PC-3 (cell line): ENCODE data around the gene USP20.

ENCODE experiments used
- CTCF ChIP-seq: fragments of 300-600 bp; sonication (generic); conservative IDR thresholded peaks from 2 replicates; pipeline ENCODE4 v1.5.1; 2017; ENCODE audit warnings: antibody characterized with exemption, low read depth, mild to moderate bottlenecking, low read length
- EZH2 ChIP-seq: fragments of 300-600 bp; sonication (generic); IDR thresholded peaks from one replicate; pipeline ENCODE4 v1.6.1; 2017; ENCODE audit warnings: antibody characterized with exemption, mild to moderate bottlenecking, low read length; ENCODE audit not compliant: unreplicated experiment
- EZH2phosphoT487 ChIP-seq: fragments of 300-600 bp; sonication (generic); IDR thresholded peaks from 2 replicates; pipeline ENCODE4 v1.6.1; 2018; ENCODE audit warnings: mild to moderate bottlenecking, antibody characterized with exemption, low read length, borderline replicate concordance

- TF ChIP-seq CTCF (no peak), EZH2phosphoT487 (no peak), EZH2 (no peak)
These were observed 21.6 kb upstream of the USP20 start for GRCh38 chr9:129813661-129814060.
